Stimulated activated CD8-positive, alpha-beta memory T cell treated with anti-CD3 and anti-CD28 coated beads, Interleukin-12 subunit alpha, Interleukin-12 subunit beta, amount 100 ng/mL, for 4 hours (primary cell): Measurements from ENCODE around the gene RPS27A.
A peak's percentile ranks its signal among the peaks of the same experiment; 100 is the strongest.
"Not testable (repeated sequence)": the region's sequence is repeated elsewhere in the genome, so short reads cannot be mapped to it uniquely, and the experiment has no call there.

Experiments used
- DNase-seq: peaks from one replicate; pipeline ENCODE4 v3.0.0-alpha.2; 2020; ENCODE audit warnings: low read depth

Gene RPS27A

DNA sequence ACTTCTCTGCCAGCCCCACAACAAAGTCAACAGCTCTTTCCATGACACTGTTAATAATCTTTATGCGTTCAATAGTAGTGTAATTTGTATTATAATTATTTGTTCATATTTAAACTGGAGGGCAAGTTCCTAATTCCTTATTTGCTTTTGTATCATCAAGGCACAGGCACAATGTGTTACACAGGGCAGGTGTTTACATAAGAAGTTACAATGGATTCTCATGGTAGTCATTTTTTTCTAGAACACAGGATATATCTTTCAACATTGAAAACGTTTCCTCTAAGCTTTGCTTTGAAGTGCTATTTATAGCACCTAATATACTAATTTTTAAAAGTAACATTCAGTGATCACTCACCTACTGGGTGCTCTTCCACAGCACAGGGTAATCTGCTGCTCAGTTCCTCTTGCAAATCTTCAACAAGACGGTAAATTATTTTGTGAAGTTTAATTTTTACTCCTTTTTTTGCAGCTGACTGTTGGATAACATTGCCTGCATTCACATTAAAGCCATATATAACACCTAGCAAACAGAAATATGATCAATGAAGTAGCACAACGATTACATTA, 7.3 kb downstream of the RPS27A start:
- no peak for DNase-seq

DNA sequence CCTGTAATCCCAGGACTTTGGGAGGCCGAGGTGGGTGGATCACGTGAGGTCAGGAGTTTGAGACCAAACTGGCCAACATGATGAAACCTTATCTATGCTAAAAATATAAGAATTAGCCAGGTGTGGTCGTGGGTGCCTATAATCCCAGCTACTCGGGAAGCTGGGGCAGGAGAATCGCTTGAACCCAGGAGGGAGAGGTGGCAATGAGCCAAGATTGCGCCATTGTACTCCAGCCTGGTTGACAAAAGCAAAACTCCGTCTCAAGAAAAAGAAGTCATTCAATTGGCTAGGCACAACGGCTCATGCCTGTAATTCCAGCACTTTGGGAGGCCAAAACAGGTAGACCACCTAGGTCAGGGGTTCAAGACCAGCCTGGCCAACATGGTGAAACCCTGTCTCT, 9.1 kb downstream of the RPS27A start:
- DNase-seq = not testable (repeated sequence)

- no peak for DNase-seq
Observed at GRCh38 chr2:55242617-55243016, 10.1 kb downstream of the RPS27A start.

GRCh38 chr2:55245411-55245810, 12.9 kb downstream of the RPS27A start:
- no peak for DNase-seq

- DNase-seq = no peak
Observed at GRCh38 chr2:55247025-55247424, 14.5 kb downstream of the RPS27A start.

GRCh38 chr2:55252832-55253231, 20.3 kb downstream of the RPS27A start:
- no peak for DNase-seq

DNA sequence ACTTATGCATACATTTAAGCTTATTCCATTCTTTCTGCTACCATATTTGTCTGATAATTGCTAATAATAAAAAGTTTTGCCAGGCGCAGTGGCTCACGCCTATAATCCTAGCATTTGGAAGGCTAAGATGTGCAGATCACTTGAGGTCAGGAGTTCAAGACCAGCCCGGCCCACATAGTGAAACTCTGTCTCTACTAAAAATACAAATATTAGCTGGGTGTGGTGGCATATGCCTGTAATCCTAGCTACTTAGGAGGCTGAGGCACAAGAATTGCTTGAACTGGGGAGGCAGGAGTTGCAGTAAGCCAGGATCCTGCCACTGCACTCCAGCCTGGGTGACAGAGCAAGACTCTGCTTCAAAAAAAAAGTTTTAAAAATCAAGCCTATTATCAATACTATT, 27.1 kb downstream of the RPS27A start:
- not testable (repeated sequence) for DNase-seq

DNA sequence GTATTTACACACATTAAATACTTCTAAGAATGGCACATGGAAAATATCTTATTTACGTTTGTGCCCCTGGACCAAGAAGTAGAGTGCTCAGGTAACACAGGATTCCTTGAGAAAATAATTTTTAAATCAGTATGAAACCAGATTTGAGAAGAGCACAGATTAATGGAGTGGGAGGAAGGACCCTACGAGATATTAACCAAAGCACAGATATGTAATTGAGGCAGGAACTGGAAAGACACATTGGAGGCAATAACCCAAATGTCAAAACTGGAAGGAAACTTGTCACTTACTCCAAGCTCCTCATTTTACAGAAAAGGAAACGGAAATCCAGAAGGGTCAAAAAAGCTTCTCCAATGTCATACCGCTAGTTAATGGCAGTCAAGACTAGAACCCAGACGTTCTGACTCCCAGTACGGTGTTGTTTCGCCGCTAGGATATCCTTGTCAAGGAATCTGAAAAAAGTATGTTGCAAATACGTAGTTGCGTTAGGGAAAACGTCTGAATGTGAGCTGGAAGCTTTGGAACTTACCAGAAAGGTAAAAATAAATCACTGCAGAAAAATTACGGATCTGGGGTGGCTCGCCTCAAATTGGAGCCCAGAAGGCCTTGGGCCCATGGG, 35.9 kb downstream of the RPS27A start:
- no peak for DNase-seq

- DNase-seq = peak; percentile 80
Observed at GRCh38 chr2:55268907-55269644, 36.6 kb downstream of the RPS27A start, which contains the start of gene MTIF2. TSS of gene MTIF2 (minus strand) at chr2:55269231. CDS start at chr2:55263858, 5,373 bp downstream.

DNA sequence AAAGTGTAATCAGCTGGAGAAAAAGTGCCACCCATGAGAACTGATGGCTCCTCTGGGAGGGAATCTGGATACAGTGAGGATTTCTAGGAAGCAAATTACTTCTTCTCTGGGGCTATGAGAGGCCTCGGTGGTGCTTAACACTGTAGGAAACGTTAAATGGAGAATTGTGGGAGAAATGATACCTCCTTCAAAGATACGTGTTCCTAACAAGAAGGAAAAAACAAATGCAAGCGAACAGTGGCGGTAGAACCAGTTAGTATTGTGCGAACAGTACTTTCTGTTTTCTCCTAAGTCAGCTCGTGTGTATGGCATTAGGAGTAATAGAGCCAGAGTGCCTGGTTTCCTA, 37.1 kb downstream of the RPS27A start:
- DNase-seq = no peak

DNA sequence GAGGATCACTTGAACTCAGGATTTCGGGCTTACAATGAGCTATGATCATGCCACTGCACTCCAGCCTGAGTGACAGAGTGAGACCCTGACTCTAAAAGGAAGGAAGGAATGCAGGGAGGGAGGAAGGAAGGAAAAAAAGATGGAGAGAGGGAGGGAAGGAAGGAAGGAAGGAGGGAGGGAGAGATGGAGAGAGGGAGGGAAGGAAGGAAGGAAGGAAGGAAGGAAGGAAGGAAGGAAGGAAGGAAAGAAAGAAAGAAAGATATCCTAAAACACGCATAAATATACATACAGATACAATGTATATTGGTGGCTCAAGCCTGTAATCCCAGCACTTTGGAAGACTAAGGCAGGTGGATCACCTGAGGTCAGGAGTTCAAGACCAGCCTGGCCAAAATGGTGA, 41.9 kb downstream of the RPS27A start:
- not testable (repeated sequence) for DNase-seq

GRCh38 chr2:55277310-55277709, 44.8 kb downstream of the RPS27A start:
- no peak for DNase-seq

GRCh38 chr2:55279214-55279835, 46.8 kb downstream of the RPS27A start:
- not testable (repeated sequence) for DNase-seq

DNA sequence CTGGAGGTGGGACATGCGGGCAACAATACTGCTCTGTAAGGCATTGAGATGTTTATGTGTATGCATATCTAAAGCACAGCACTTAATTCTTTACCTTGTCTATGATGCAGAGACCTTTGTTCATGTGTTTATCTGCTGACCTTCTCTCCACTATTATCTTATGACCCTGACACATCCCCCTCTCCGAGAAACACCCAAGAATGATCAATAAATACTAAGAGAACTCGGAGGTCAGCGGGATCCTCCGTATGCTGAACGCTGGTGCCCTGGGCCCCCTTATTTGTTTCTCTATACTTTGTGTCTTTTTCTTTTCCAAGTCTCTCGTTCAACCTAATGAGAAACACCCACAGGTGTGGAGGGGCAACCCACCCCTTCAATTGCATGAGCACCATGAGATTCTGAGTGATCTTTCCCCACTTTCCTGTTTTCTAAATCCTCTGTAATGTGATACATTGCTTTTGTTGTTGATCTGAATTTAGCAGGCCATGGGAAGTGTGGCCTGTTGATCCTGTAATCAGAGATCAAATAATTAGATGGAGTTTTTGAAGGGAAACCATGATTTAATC, 47.5 kb downstream of the RPS27A start:
- not testable (repeated sequence) for DNase-seq

- DNase-seq = not testable (repeated sequence)
Observed at GRCh38 chr2:55280851-55281546, 48.5 kb downstream of the RPS27A start.

GRCh38 chr2:55282110-55282917, 49.8 kb downstream of the RPS27A start:
- peak; percentile 74 for DNase-seq

DNA sequence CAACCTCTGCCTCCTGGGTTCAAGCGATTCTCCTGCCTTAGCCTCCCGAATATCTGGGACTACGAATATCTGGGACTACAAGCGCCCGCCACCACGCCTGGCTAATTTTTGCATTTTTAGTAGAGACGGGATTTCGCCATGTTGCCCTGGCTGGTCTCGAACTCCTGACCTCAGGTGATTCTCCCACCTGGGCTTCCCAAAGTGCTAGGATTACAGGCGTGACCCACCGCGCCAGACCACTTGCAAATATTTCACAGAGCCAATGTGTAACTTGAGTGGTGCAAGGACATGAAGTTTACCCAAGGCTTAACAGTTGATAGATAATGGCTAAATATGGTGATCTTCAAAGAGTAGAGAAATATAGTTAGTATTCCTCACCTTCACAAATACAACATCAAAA, 50.6 kb downstream of the RPS27A start:
- no peak for DNase-seq
